Panc1 (cell line): ENCODE results near the gene LSM12. TPM values are rescaled to one million over a fixed set of nuclear protein-coding genes. Genes with fewer than 3 reads are reported as not detected.
A peak's percentile ranks its signal among the peaks of the same experiment; 100 is the strongest.

Experiments used
- ATAC-seq: fragments of 200-7000 bp; cut with Tn5 transposase; 2 replicates; pipeline ENCODE4 v1.9.1; 2020; ENCODE audit warnings: mild to moderate bottlenecking, moderate library complexity
- BruUV-seq: library from RNA; stranded (reverse); fragments of 400-500 nt; replicated peaks from 2 replicates; lab custom pipeline; 2021; lab: Mats Ljungman, UMichigan
- CTCF ChIA-PET: fragments of 300-600 bp; sonication (Branson Sonifier 250); formaldehyde crosslinking; loops from one replicate; lab custom pipeline; 2022; ENCODE audit warnings: antibody characterized with exemption; lab: Charles Lee
- POLR2A ChIA-PET: fragments of 300-600 bp; sonication (Branson Sonifier 250); formaldehyde crosslinking; loops from one replicate; lab custom pipeline; 2022; ENCODE audit warnings: antibody characterized with exemption; lab: Charles Lee
- DNase-seq: peaks from one replicate; pipeline ENCODE4 v3.0.0-alpha.2; 2010; ENCODE audit warnings: low read depth, low spot score
- H3K27ac ChIP-seq: 2 replicates; pipeline ENCODE4 v1.5.1; 2011; ENCODE audit warnings: mild to moderate bottlenecking, low read length, inconsistent platforms
- H3K27me3 ChIP-seq: fragments of 200-500 bp; sonication (Bioruptor generic); 2 replicates; pipeline ENCODE4 v1.6.0; 2014; ENCODE audit warnings: low read length, inconsistent platforms; ENCODE audit not compliant: control insufficient read depth, insufficient read depth
- H3K36me3 ChIP-seq: fragments of 200-500 bp; sonication (Bioruptor generic); 2 replicates; pipeline ENCODE4 v1.5.1; 2014; ENCODE audit warnings: inconsistent platforms, mild to moderate bottlenecking, low read length, moderate library complexity; ENCODE audit not compliant: control insufficient read depth, insufficient read depth
- H3K4me1 ChIP-seq: 2 replicates; pipeline ENCODE4 v1.5.1; 2011; ENCODE audit warnings: inconsistent platforms, mild to moderate bottlenecking, low read length, moderate library complexity; ENCODE audit not compliant: control insufficient read depth, insufficient read depth
- H3K4me3 ChIP-seq, 2 experiments: 2 replicates each; pipeline ENCODE4 v1.5.1; 2011 to 2012; ENCODE audit warnings: low read depth in 2 of 2, low read length in 2 of 2, mild to moderate bottlenecking in 2 of 2, inconsistent platforms in 1 of 2, moderate library complexity in 1 of 2
- H3K9me3 ChIP-seq: fragments of 200-500 bp; sonication (Bioruptor generic); 2 replicates; pipeline ENCODE4 v1.5.1; 2014; ENCODE audit warnings: low read depth, mild to moderate bottlenecking, inconsistent platforms, low read length, moderate library complexity; ENCODE audit not compliant: control insufficient read depth, insufficient read depth
- CTCF ChIP-seq: fragments of 450-650 bp; IDR thresholded peaks from 2 replicates; pipeline ENCODE4 v1.5.1; 2017; ENCODE audit warnings: mild to moderate bottlenecking
- POLR2AphosphoS5 ChIP-seq: IDR thresholded peaks from 2 replicates; pipeline ENCODE4 v1.6.1; 2012; ENCODE audit warnings: mild to moderate bottlenecking, low read depth, low read length, moderate library complexity
- REST ChIP-seq, 2 experiments: IDR thresholded peaks; 2 replicates each; pipeline ENCODE4 v1.6.1; 2011 to 2012; ENCODE audit warnings: low read depth in 2 of 2, control low read depth in 1 of 2, low read length in 1 of 2, mild to moderate bottlenecking in 1 of 2, moderate library complexity in 1 of 2; ENCODE audit not compliant: insufficient read depth in 1 of 2
- SIN3A ChIP-seq: IDR thresholded peaks from 2 replicates; pipeline ENCODE4 v1.6.1; 2012; ENCODE audit warnings: low read depth, mild to moderate bottlenecking, low read length, moderate library complexity, borderline replicate concordance; ENCODE audit not compliant: insufficient read depth
- TCF7L2 ChIP-seq: IDR thresholded peaks from 2 replicates; pipeline ENCODE4 v1.6.1; 2011; ENCODE audit warnings: mild to moderate bottlenecking, low read depth, low read length, inconsistent platforms
- in situ Hi-C: cut with HindIII; loops from 2 replicates; pipeline ENCODE4 v1.10.0; 2016; ENCODE audit warnings: low sequenced_read_pairs, low pct_unique_long_range_greater_than_20kb
- intact Hi-C: fragments of 100-400 bp; cut with micrococcal nuclease; formaldehyde crosslinking; loops from one replicate; pipeline ENCODE4 v1.10.0; 2022; ENCODE audit not compliant: unreplicated experiment
- total RNA-seq: library from RNA; stranded (reverse); gene quantifications from one replicate; pipeline ENCODE4 v1.2.1, GENCODE V29; 2021; ENCODE audit not compliant: unreplicated experiment

LSM12 gene
- total RNA-seq, 1 experiment from 2014 or later = 73.0 TPM

- H3K4me1 ChIP-seq = no peaks in the 10 kb centered on the region
- TF ChIP-seq POLR2AphosphoS5 = no peak
- no peak for TF ChIP-seq SIN3A
- TF ChIP-seq TCF7L2 = no peak
- TF ChIP-seq CTCF = no peak
- no peak for TF ChIP-seq REST (IDR thresholded peaks at IDR 0.05; ENCODE audit: insufficient read depth in 1 of 2, low read depth in 2 of 2, low read length in 1 of 2)
- in situ Hi-C loops = no loop called here
These were observed 32.5 kb downstream of the LSM12 start for GRCh38 chr17:44033861-44034408.

GRCh38 chr17:44030482-44030881 lies 36.0 kb downstream of the LSM12 start:
- no peak for ATAC-seq
- intact Hi-C loops (no loop called here), in situ Hi-C loops (no loop called here)
- peaks cover 6% of the 10 kb centered on the region; the same call in 1 of the 2 replicates for H3K36me3 ChIP-seq
- ChIA-PET POLR2A (interaction anchor here (0.6 kb wide), 1 partner anchor 16 kb away, joined by 6 read pairs; no protein-coding TSS in a partner anchor), CTCF (interaction anchor here (0.6 kb wide), 1 partner anchor 111 kb away, joined by 11 read pairs; no protein-coding TSS in a partner anchor)
- TF ChIP-seq REST (IDR thresholded peaks at IDR 0.05; ENCODE audit: insufficient read depth in 1 of 2, low read depth in 2 of 2, low read length in 1 of 2) (no peak), CTCF (no peak), SIN3A (no peak), TCF7L2 (no peak), POLR2AphosphoS5 (no peak)
- H3K9me3 ChIP-seq = no peaks in the 10 kb centered on the region
- H3K27ac ChIP-seq = no peak overlapping the region
- H3K4me1 ChIP-seq = no peaks in the 10 kb centered on the region
- no TSS peak for BruUV-seq
- DNase-seq = no peak
- no peak overlapping the region for H3K4me3 ChIP-seq
- H3K27me3 ChIP-seq = no peaks in the 10 kb centered on the region

More at GRCh38 chr17:44033861-44034408, 32.5 kb downstream of the LSM12 start:
- intact Hi-C loops = no loop called here
- ChIA-PET POLR2A (no interaction called here), CTCF (no interaction called here)
- ATAC-seq (no peak), DNase-seq (no peak)
- BruUV-seq = TSS peak; percentile 12
- Histone ChIP-seq H3K27me3 (no peaks in the 10 kb centered on the region), H3K9me3 (no peaks in the 10 kb centered on the region), H3K27ac (no peak overlapping the region), H3K4me3 (no peak overlapping the region), H3K36me3 (peaks cover 6% of the 10 kb centered on the region)
